WERI-Rb-1 (cell line): ENCODE results near the gene PRAC2.

Source experiments
- DNase-seq: peaks from one replicate; pipeline ENCODE4 v3.0.0-alpha.2; 2020
- H3K27ac ChIP-seq: fragments of 250-450 bp; sonication (Bioruptor Pico); 2 replicates; pipeline ENCODE4 v1.5.1; 2020; ENCODE audit warnings: mild to moderate bottlenecking, moderate library complexity
- H3K27me3 ChIP-seq: fragments of 250-450 bp; sonication (Bioruptor Pico); 2 replicates; pipeline ENCODE4 v1.5.1; 2021; ENCODE audit warnings: mild to moderate bottlenecking, low read depth, moderate library complexity; ENCODE audit not compliant: insufficient read depth, severe bottlenecking
- H3K36me3 ChIP-seq: fragments of 250-450 bp; sonication (Bioruptor Pico); 2 replicates; pipeline ENCODE4 v1.5.1; 2020; ENCODE audit warnings: mild to moderate bottlenecking, moderate library complexity
- H3K4me3 ChIP-seq: 2 replicates; pipeline ENCODE4 v1.5.1; 2011; ENCODE audit warnings: low read depth, mild to moderate bottlenecking, control low read depth, low read length
- H3K9me3 ChIP-seq: fragments of 250-450 bp; sonication (Bioruptor Pico); 2 replicates; pipeline ENCODE4 v1.5.1; 2021; ENCODE audit warnings: mild to moderate bottlenecking, moderate library complexity; ENCODE audit not compliant: severe bottlenecking
- TF ChIP-seq, protein P1 (sequence below): IDR thresholded peaks from 2 replicates; pipeline ENCODE4 v1.5.1; 2011; ENCODE audit warnings: low read depth, mild to moderate bottlenecking, control low read depth, inconsistent platforms, low read length

Gene PRAC2

GRCh38 chr17:48756830-48757251 is 33.9 kb downstream of the PRAC2 start:
- no peak for DNase-seq
- Histone ChIP-seq H3K27ac (no peak overlapping the region), H3K9me3 (peaks cover 5% of the 10 kb centered on the region), H3K4me3 (no peak overlapping the region), H3K27me3 (peaks cover 100% of the 10 kb centered on the region), H3K36me3 (no peaks in the 10 kb centered on the region)
- TF ChIP-seq, protein P1, sequence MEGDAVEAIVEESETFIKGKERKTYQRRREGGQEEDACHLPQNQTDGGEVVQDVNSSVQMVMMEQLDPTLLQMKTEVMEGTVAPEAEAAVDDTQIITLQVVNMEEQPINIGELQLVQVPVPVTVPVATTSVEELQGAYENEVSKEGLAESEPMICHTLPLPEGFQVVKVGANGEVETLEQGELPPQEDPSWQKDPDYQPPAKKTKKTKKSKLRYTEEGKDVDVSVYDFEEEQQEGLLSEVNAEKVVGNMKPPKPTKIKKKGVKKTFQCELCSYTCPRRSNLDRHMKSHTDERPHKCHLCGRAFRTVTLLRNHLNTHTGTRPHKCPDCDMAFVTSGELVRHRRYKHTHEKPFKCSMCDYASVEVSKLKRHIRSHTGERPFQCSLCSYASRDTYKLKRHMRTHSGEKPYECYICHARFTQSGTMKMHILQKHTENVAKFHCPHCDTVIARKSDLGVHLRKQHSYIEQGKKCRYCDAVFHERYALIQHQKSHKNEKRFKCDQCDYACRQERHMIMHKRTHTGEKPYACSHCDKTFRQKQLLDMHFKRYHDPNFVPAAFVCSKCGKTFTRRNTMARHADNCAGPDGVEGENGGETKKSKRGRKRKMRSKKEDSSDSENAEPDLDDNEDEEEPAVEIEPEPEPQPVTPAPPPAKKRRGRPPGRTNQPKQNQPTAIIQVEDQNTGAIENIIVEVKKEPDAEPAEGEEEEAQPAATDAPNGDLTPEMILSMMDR, result no peak

DNA sequence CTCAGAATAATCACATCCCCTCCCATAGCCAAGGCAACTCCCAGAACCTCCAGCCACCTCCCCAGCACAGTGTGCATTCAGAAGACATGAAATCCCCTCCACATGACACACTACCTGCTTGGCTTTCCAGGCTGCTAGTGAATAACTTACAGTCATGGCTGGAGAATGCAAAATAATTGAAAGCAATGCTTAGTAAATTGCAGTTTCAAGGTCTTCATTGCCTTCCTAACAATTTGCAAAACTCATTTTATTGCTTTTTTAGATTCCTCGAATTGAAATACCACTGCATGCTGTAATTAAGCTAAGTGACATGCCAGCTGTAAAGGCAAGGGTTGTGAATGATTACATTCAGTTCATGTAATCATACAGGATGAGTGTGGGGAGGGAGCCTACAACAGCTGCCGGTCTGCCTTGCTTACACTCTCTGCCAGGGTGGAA is 34.6 kb downstream of the PRAC2 start:
- H3K27ac ChIP-seq, result no peak overlapping the region
- H3K9me3 ChIP-seq, result peaks cover 5% of the 10 kb centered on the region

DNA sequence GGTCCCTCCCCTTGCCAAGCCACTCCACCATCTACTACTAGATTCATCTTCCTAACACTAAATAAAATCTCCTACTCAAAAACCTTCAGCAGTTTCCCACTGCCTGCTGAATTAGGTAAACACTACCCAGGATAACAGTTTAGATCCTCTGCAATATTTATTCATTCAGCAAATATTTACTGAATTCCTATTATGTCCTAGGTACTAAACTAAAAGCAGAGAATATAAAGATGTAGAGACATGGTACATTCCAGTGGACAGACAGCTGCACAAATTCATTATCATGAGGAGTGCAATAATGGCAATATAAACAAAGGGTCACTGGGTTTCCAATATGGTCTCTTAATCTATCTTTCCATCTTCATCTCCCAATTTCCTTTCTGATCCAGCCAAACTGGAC is 36.3 kb downstream of the PRAC2 start:
- Histone ChIP-seq H3K27ac (no peak overlapping the region), H3K4me3 (no peak overlapping the region), H3K27me3 (peaks cover 100% of the 10 kb centered on the region), H3K36me3 (no peaks in the 10 kb centered on the region), H3K9me3 (peaks cover 5% of the 10 kb centered on the region)
- DNase-seq, result no peak
- TF ChIP-seq, protein P1, result no peak

More for the DNA sequence above, 34.6 kb downstream of the PRAC2 start:
- TF ChIP-seq, protein P1, result no peak
- DNase-seq, result no peak
- H3K27me3 ChIP-seq, result peaks cover 100% of the 10 kb centered on the region
- H3K36me3 ChIP-seq, result no peaks in the 10 kb centered on the region
- no peak overlapping the region for H3K4me3 ChIP-seq

DNA sequence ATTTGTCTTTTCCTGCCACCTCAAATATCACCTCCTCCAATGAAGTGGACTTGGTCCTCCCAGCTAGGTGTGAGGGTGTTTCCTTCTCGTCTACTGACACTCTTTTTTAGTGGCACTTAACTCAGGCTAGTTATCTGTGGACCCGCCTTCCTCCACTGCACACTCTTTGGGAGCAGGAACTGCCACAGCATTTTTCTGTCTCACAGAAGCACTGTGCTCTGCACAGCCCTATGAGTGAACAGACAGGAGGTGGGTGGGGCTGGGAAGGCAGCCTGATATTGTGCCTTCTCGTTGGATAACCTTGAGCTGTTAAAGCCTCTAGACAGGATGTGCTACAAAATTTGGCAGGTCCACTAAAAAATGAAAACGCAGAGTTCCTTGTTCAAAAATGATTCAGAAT is 37.4 kb downstream of the PRAC2 start:
- Histone ChIP-seq H3K27ac (no peak overlapping the region), H3K4me3 (no peak overlapping the region), H3K36me3 (no peaks in the 10 kb centered on the region), H3K27me3 (peaks cover 100% of the 10 kb centered on the region), H3K9me3 (peaks cover 5% of the 10 kb centered on the region)
- TF ChIP-seq, protein P1, result no peak
- no peak for DNase-seq

GRCh38 chr17:48761114-48761513 is 38.1 kb downstream of the PRAC2 start:
- Histone ChIP-seq H3K27me3 (peaks cover 100% of the 10 kb centered on the region), H3K9me3 (peaks cover 5% of the 10 kb centered on the region), H3K36me3 (no peaks in the 10 kb centered on the region), H3K4me3 (no peak overlapping the region), H3K27ac (no peak overlapping the region)
- TF ChIP-seq, protein P1, result no peak
- no peak for DNase-seq

- Histone ChIP-seq H3K27ac (no peak overlapping the region), H3K4me3 (no peak overlapping the region), H3K9me3 (no peaks in the 10 kb centered on the region), H3K27me3 (peaks cover 100% of the 10 kb centered on the region), H3K36me3 (no peaks in the 10 kb centered on the region)
- TF ChIP-seq, protein P1, result 0 out of 2 replicates have a peak, but pooled peaks have one; percentile 15
- no peak for DNase-seq
These were observed 44.3 kb downstream of the PRAC2 start for GRCh38 chr17:48767263-48767774.
